ENCODE results near the gene ZYG11B. TPM values are rescaled to one million over a fixed set of nuclear protein-coding genes. Genes with fewer than 3 reads are reported as not detected.
"Not testable (repeated sequence)": the region's sequence is repeated elsewhere in the genome, so short reads cannot be mapped to it uniquely, and the experiment has no call there.

Gene ZYG11B
- total and polyA plus RNA-seq, 7 experiments from 2014 or later = 14.2 to 26.8 (median 17.9) TPM

- H3K9me3 ChIP-seq (ENCODE audit: control insufficient read depth in 2 of 3, low read length in 3 of 3); ATAC-seq; intact Hi-C loops (cut with micrococcal nuclease); H3K27me3 ChIP-seq (ENCODE audit: control insufficient read depth in 2 of 2, insufficient read depth in 2 of 2, low read length in 2 of 2); CTCF ChIA-PET; H3K27me3 Mint-ChIP-seq; H3K4me3 ChIP-seq (ENCODE audit: low read length); H3K4me1 ChIP-seq (ENCODE audit: control insufficient read depth in 2 of 2, insufficient read depth in 2 of 2, low read length in 2 of 2); H3K4me1 Mint-ChIP-seq; DNase-seq; H3K27ac ChIP-seq (ENCODE audit: low read depth, low read length); H3K9me3 Mint-ChIP-seq; H3K4me3 Mint-ChIP-seq: not testable (repeated sequence)
- Mint-ChIP-seq H3K36me3 (peaks cover 5 to 51% (median 13%) of the 10 kb centered on the region in 5 donors), H3K27ac (peak overlapping the region in 1 of 9 donors; percentile 18)
- peaks cover 3 to 38% (median 10%) of the 10 kb centered on the region in 3 experiments for H3K36me3 ChIP-seq (ENCODE audit: control insufficient read depth in 2 of 3, insufficient read depth in 3 of 3, low read length in 3 of 3)
- POLR2A ChIA-PET = interaction anchor here (0.6 kb wide), 1 partner anchor 94 kb away, joined by 3 read pairs; no protein-coding TSS in a partner anchor
These were observed 64.2 kb downstream of the ZYG11B start for GRCh38 chr1:52790429-52790828.

GRCh38 chr1:52792036-52792435 is 65.8 kb downstream of the ZYG11B start:
- ChIA-PET POLR2A (no interaction called here), CTCF (no interaction called here)
- Mint-ChIP-seq H3K36me3 (peaks cover 5 to 45% (median 14%) of the 10 kb centered on the region in 5 donors), H3K4me1 (peaks cover 0 to 3% (median 0%) of the 10 kb centered on the region in 7 donors), H3K4me3 (no peak overlapping the region), H3K9me3 (no peaks in the 10 kb centered on the region), H3K27me3 (no peaks in the 10 kb centered on the region), H3K27ac (peak overlapping the region in 1 of 9 donors; percentile 4)
- H3K36me3 ChIP-seq (ENCODE audit: control insufficient read depth in 2 of 3, insufficient read depth in 3 of 3, low read length in 3 of 3) = peaks cover 0 to 36% (median 6%) of the 10 kb centered on the region in 3 experiments
- intact Hi-C loops (cut with micrococcal nuclease) = no loop called here
- no peaks in the 10 kb centered on the region for H3K27me3 ChIP-seq (ENCODE audit: control insufficient read depth in 2 of 2, insufficient read depth in 2 of 2, low read length in 2 of 2)
- H3K4me1 ChIP-seq (ENCODE audit: control insufficient read depth in 2 of 2, insufficient read depth in 2 of 2, low read length in 2 of 2) = no peaks in the 10 kb centered on the region
- ATAC-seq (no peak), DNase-seq (no peak)
- H3K4me3 ChIP-seq (ENCODE audit: low read length) = no peak overlapping the region
- no peaks in the 10 kb centered on the region for H3K9me3 ChIP-seq (ENCODE audit: control insufficient read depth in 2 of 3, low read length in 3 of 3)
- H3K27ac ChIP-seq (ENCODE audit: low read depth, low read length) = no peak overlapping the region

GRCh38 chr1:52793717-52794116 is 67.5 kb downstream of the ZYG11B start:
- H3K27me3 Mint-ChIP-seq; intact Hi-C loops (cut with micrococcal nuclease); H3K4me1 ChIP-seq (ENCODE audit: control insufficient read depth in 2 of 2, insufficient read depth in 2 of 2, low read length in 2 of 2); H3K4me1 Mint-ChIP-seq; ATAC-seq; H3K4me3 Mint-ChIP-seq; CTCF ChIA-PET; H3K27ac ChIP-seq (ENCODE audit: low read depth, low read length); H3K9me3 ChIP-seq (ENCODE audit: control insufficient read depth in 2 of 3, low read length in 3 of 3); H3K27me3 ChIP-seq (ENCODE audit: control insufficient read depth in 2 of 2, insufficient read depth in 2 of 2, low read length in 2 of 2); POLR2A ChIA-PET; H3K4me3 ChIP-seq (ENCODE audit: low read length); DNase-seq; H3K9me3 Mint-ChIP-seq: not testable (repeated sequence)
- H3K36me3 ChIP-seq (ENCODE audit: control insufficient read depth in 2 of 3, insufficient read depth in 3 of 3, low read length in 3 of 3) = peaks cover 0 to 34% (median 6%) of the 10 kb centered on the region in 3 experiments
- Mint-ChIP-seq H3K36me3 (peaks cover 4 to 34% (median 14%) of the 10 kb centered on the region in 5 donors), H3K27ac (peak overlapping the region in 1 of 9 donors; percentile 57)

GRCh38 chr1:52795464-52795863 is 69.2 kb downstream of the ZYG11B start:
- no peak overlapping the region for H3K4me3 Mint-ChIP-seq
- Histone ChIP-seq H3K4me3 (ENCODE audit: low read length) (no peak overlapping the region), H3K4me1 (ENCODE audit: control insufficient read depth in 2 of 2, insufficient read depth in 2 of 2, low read length in 2 of 2) (no peaks in the 10 kb centered on the region), H3K27ac (ENCODE audit: low read depth, low read length) (no peak overlapping the region), H3K9me3 (ENCODE audit: control insufficient read depth in 2 of 3, low read length in 3 of 3) (no peaks in the 10 kb centered on the region), H3K27me3 (ENCODE audit: control insufficient read depth in 2 of 2, insufficient read depth in 2 of 2, low read length in 2 of 2) (no peaks in the 10 kb centered on the region), H3K36me3 (ENCODE audit: control insufficient read depth in 2 of 3, insufficient read depth in 3 of 3, low read length in 3 of 3) (peaks cover 0 to 34% (median 6%) of the 10 kb centered on the region in 3 experiments)
- ATAC-seq (no peak), DNase-seq (no peak)
- intact Hi-C loops (cut with micrococcal nuclease) = no loop called here
- H3K27ac Mint-ChIP-seq = no peak overlapping the region
- ChIA-PET CTCF (no interaction called here), POLR2A (no interaction called here)
- peaks cover 4 to 30% (median 11%) of the 10 kb centered on the region in 5 donors for H3K36me3 Mint-ChIP-seq
- peaks cover 0 to 3% (median 0%) of the 10 kb centered on the region in 7 donors for H3K4me1 Mint-ChIP-seq
- H3K27me3 Mint-ChIP-seq = no peaks in the 10 kb centered on the region
- H3K9me3 Mint-ChIP-seq = no peaks in the 10 kb centered on the region

- CTCF ChIA-PET = no interaction called here
- Mint-ChIP-seq H3K27ac (no peak overlapping the region), H3K9me3 (no peaks in the 10 kb centered on the region), H3K36me3 (peaks cover 0 to 26% (median 11%) of the 10 kb centered on the region in 5 donors), H3K4me3 (no peak overlapping the region), H3K4me1 (peaks cover 0 to 3% (median 0%) of the 10 kb centered on the region in 7 donors), H3K27me3 (no peaks in the 10 kb centered on the region)
- Histone ChIP-seq H3K27me3 (ENCODE audit: control insufficient read depth in 2 of 2, insufficient read depth in 2 of 2, low read length in 2 of 2) (no peaks in the 10 kb centered on the region), H3K4me3 (ENCODE audit: low read length) (no peak overlapping the region), H3K36me3 (ENCODE audit: control insufficient read depth in 2 of 3, insufficient read depth in 3 of 3, low read length in 3 of 3) (peaks cover 0 to 32% (median 6%) of the 10 kb centered on the region in 3 experiments), H3K27ac (ENCODE audit: low read depth, low read length) (no peak overlapping the region), H3K4me1 (ENCODE audit: control insufficient read depth in 2 of 2, insufficient read depth in 2 of 2, low read length in 2 of 2) (no peaks in the 10 kb centered on the region), H3K9me3 (ENCODE audit: control insufficient read depth in 2 of 3, low read length in 3 of 3) (no peaks in the 10 kb centered on the region)
- POLR2A ChIA-PET = no interaction called here
- ATAC-seq (no peak), DNase-seq (no peak)
- intact Hi-C loops (cut with micrococcal nuclease) = no loop called here
These were observed 72.1 kb downstream of the ZYG11B start for GRCh38 chr1:52798331-52798730.

- Histone ChIP-seq H3K9me3 (ENCODE audit: control insufficient read depth in 2 of 3, low read length in 3 of 3) (no peaks in the 10 kb centered on the region), H3K4me1 (ENCODE audit: control insufficient read depth in 2 of 2, insufficient read depth in 2 of 2, low read length in 2 of 2) (no peaks in the 10 kb centered on the region), H3K27ac (ENCODE audit: low read depth, low read length) (no peak overlapping the region), H3K27me3 (ENCODE audit: control insufficient read depth in 2 of 2, insufficient read depth in 2 of 2, low read length in 2 of 2) (no peaks in the 10 kb centered on the region), H3K36me3 (ENCODE audit: control insufficient read depth in 2 of 3, insufficient read depth in 3 of 3, low read length in 3 of 3) (peaks cover 0 to 20% (median 6%) of the 10 kb centered on the region in 3 experiments), H3K4me3 (ENCODE audit: low read length) (no peak overlapping the region)
- DNase-seq (no peak), ATAC-seq (no peak)
- H3K4me1 Mint-ChIP-seq = no peaks in the 10 kb centered on the region
- H3K4me3 Mint-ChIP-seq = no peak overlapping the region
- H3K27me3 Mint-ChIP-seq = no peaks in the 10 kb centered on the region
- intact Hi-C loops (cut with micrococcal nuclease) = no loop called here
- CTCF ChIA-PET = no interaction called here
- H3K9me3 Mint-ChIP-seq = no peaks in the 10 kb centered on the region
- H3K27ac Mint-ChIP-seq = peak overlapping the region in 2 of 9 donors; percentile 17 to 21
- POLR2A ChIA-PET = no interaction called here
- H3K36me3 Mint-ChIP-seq = peaks cover 0 to 12% (median 4%) of the 10 kb centered on the region in 5 donors
These were observed 74.8 kb downstream of the ZYG11B start for GRCh38 chr1:52801011-52801410.

DNA sequence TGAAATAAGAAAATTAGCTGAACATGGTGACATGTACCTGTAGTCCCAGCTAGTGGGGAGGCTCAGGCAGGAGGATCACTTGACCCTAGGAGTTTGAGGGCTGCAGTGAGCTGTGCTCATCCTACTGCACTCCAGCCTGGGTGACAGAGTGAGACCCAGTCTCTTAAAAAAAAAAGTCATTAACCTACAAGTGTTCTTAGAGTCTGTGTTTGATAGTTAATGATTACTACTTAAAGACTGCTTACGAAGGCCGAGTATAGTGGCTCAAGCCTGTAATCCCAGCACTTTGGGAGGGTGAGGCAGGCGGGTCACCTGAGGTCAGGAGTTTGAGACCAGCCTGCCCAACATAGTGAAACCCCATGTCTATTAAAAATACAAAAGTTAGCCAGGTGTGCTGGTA is 77.8 kb downstream of the ZYG11B start:
- H3K27me3 ChIP-seq (ENCODE audit: control insufficient read depth in 2 of 2, insufficient read depth in 2 of 2, low read length in 2 of 2); ATAC-seq; intact Hi-C loops (cut with micrococcal nuclease); H3K4me1 Mint-ChIP-seq; POLR2A ChIA-PET; DNase-seq; H3K27ac Mint-ChIP-seq; H3K4me1 ChIP-seq (ENCODE audit: control insufficient read depth in 2 of 2, insufficient read depth in 2 of 2, low read length in 2 of 2); H3K4me3 Mint-ChIP-seq; H3K27ac ChIP-seq (ENCODE audit: low read depth, low read length); H3K9me3 ChIP-seq (ENCODE audit: control insufficient read depth in 2 of 3, low read length in 3 of 3); H3K9me3 Mint-ChIP-seq; H3K27me3 Mint-ChIP-seq; H3K36me3 ChIP-seq (ENCODE audit: control insufficient read depth in 2 of 3, insufficient read depth in 3 of 3, low read length in 3 of 3); H3K4me3 ChIP-seq (ENCODE audit: low read length): not testable (repeated sequence)
- CTCF ChIA-PET = interaction anchor here (0.7 kb wide), 1 partner anchor 28 kb away, joined by 4 read pairs; no protein-coding TSS in a partner anchor
- H3K36me3 Mint-ChIP-seq = peaks cover 0 to 11% (median 0%) of the 10 kb centered on the region in 5 donors

Measured in naive thymus-derived CD4-positive, alpha-beta T cell (primary cell).